HG03135 (cell line): ENCODE results near the gene CEP250.
"Not testable (repeated sequence)": the region's sequence is repeated elsewhere in the genome, so short reads cannot be mapped to it uniquely, and the experiment has no call there.

Source experiments
- ATAC-seq: cut with Tn5 transposase; IDR thresholded peaks from one replicate; pipeline ENCODE4 v1.9.1; 2021; ENCODE audit warnings: mild to moderate bottlenecking, moderate library complexity; ENCODE audit not compliant: unreplicated experiment

The CEP250 gene

GRCh38 chr20:35523298-35523888 is 68.0 kb downstream of the CEP250 start:
- ATAC-seq, result no peak

- no peak for ATAC-seq
Observed at GRCh38 chr20:35525639-35526038, 70.2 kb downstream of the CEP250 start.

- ATAC-seq, result no peak
Observed at GRCh38 chr20:35527122-35527769, 71.8 kb downstream of the CEP250 start.

- ATAC-seq, result no peak
Observed at GRCh38 chr20:35529552-35529951, 74.2 kb downstream of the CEP250 start, which contains the start of gene C20orf173. Gene C20orf173 (minus strand): TSS chr20:35529652. CDS start chr20:35529373, 279 bp downstream.

GRCh38 chr20:35539756-35540212 is 84.4 kb downstream of the CEP250 start:
- no peak for ATAC-seq

- peak; percentile 6 for ATAC-seq
Observed at GRCh38 chr20:35541118-35541782, 85.9 kb downstream of the CEP250 start.

- peak; percentile 97 for ATAC-seq
Observed at GRCh38 chr20:35541783-35542662, 86.6 kb downstream of the CEP250 start, which contains the start of gene ERGIC3. Gene ERGIC3 (plus strand): TSS chr20:35542078. CDS start chr20:35542098, 20 bp downstream.

GRCh38 chr20:35542990-35543389 is 87.6 kb downstream of the CEP250 start:
- no peak for ATAC-seq

- ATAC-seq, result no peak
Observed at GRCh38 chr20:35544436-35544835, 89.0 kb downstream of the CEP250 start.

- not testable (repeated sequence) for ATAC-seq
Observed at GRCh38 chr20:35544941-35545340, 89.5 kb downstream of the CEP250 start.

- no peak for ATAC-seq
Observed at GRCh38 chr20:35546127-35546526, 90.7 kb downstream of the CEP250 start.

- no peak for ATAC-seq
Observed at GRCh38 chr20:35547329-35547728, 91.9 kb downstream of the CEP250 start.

GRCh38 chr20:35551503-35551902 is 96.1 kb downstream of the CEP250 start:
- no peak for ATAC-seq

- no peak for ATAC-seq
Observed at GRCh38 chr20:35552914-35553313, 97.5 kb downstream of the CEP250 start.

- ATAC-seq, result not testable (repeated sequence)
Observed at GRCh38 chr20:35555461-35555860, 100.1 kb downstream of the CEP250 start.

- no peak for ATAC-seq
Observed at GRCh38 chr20:35555951-35556645, 100.7 kb downstream of the CEP250 start.

GRCh38 chr20:35556871-35557270 is 101.5 kb downstream of the CEP250 start:
- no peak for ATAC-seq

- no peak for ATAC-seq
Observed at GRCh38 chr20:35558451-35558850, 103.1 kb downstream of the CEP250 start.

- ATAC-seq, result no peak
Observed at GRCh38 chr20:35559042-35559693, 103.8 kb downstream of the CEP250 start.

- ATAC-seq, result no peak
Observed at GRCh38 chr20:35560105-35560511, 104.7 kb downstream of the CEP250 start.
